SHP77 (cell line): ENCODE measurements around the gene TNFRSF9.
"Not testable (repeated sequence)": the region's sequence is repeated elsewhere in the genome, so short reads cannot be mapped to it uniquely, and the experiment has no call there.

ENCODE experiments used
- DNase-seq, 2 experiments: peaks; one replicate each; lab custom pipeline; 2025; lab: John Stamatoyannopoulos, UW

Gene TNFRSF9

DNA sequence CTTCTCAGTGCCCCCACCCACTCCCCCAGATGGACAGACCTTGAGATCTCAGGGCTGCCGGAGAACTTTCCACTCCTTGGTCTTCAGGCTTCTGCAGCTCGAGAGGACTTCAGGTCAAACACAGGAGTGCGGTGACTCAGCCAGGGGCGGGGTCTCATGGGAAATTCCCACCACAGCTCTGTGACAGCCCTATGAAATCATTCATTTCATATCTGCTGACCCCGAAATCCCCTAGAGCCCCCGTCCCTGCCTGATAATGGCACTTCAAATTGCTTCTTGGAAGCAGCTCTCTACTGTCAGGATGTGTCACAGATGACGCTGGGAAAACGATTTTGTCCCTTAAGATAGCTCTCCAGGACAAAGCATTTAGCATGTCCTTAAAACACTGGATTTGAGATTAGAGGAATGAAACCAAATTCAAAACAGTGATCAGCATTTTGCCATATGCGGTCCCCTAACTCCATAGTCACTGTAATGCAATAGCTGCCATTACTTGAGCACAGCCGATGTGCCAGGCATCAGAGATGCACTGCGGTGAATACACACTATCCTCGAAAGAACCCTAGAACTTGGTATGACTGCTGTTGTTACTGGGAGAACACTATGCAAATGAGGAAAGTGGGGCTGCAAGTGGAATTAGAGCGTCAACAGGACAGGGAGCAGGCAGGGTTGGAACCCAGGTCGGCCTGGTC lies at the start of gene TNFRSF9:
TSS of gene TNFRSF9 (minus strand) at position 95 of the 692 bp plus-strand sequence. CDS start 845 bp downstream, outside the sequence.
- no peak for DNase-seq

- DNase-seq = no peak
These were observed 49.3 kb upstream of the TNFRSF9 start for GRCh38 chr1:7989762-7990428.

DNA sequence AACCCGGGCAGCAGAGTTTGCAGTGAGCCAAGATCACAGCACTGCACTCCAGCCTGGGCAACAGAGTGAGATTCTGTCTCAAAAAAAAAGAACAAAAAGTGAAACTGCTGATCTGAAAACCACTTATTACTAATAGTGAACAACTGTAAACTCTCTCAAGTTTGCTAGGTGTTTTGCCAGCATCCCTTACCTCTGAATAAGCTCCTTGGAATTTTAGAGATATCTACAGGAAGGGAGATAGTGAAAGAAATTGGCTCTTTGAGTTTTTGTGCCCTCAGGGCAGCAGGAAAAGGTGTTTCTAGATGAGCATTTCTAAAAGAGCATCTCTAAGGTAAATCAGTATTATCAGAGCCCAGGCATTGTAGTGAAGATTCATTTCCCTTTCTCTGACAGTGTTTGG lies 47.9 kb upstream of the TNFRSF9 start:
- DNase-seq = no peak

- DNase-seq = no peak
These were observed 46.9 kb upstream of the TNFRSF9 start for GRCh38 chr1:7987528-7987927.

GRCh38 chr1:7985851-7986612 lies 45.4 kb upstream of the TNFRSF9 start:
- no peak for DNase-seq

DNA sequence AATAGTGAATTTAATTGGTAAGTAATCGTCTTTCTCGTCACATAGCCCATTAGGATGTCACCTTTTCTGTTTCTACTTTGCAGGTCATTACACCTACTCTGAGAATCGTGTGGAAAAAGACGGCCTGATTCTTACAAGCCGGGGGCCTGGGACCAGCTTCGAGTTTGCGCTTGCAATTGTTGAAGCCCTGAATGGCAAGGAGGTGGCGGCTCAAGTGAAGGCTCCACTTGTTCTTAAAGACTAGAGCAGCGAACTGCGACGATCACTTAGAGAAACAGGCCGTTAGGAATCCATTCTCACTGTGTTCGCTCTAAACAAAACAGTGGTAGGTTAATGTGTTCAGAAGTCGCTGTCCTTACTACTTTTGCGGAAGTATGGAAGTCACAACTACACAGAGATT lies 44.2 kb upstream of the TNFRSF9 start:
- no peak for DNase-seq

DNA sequence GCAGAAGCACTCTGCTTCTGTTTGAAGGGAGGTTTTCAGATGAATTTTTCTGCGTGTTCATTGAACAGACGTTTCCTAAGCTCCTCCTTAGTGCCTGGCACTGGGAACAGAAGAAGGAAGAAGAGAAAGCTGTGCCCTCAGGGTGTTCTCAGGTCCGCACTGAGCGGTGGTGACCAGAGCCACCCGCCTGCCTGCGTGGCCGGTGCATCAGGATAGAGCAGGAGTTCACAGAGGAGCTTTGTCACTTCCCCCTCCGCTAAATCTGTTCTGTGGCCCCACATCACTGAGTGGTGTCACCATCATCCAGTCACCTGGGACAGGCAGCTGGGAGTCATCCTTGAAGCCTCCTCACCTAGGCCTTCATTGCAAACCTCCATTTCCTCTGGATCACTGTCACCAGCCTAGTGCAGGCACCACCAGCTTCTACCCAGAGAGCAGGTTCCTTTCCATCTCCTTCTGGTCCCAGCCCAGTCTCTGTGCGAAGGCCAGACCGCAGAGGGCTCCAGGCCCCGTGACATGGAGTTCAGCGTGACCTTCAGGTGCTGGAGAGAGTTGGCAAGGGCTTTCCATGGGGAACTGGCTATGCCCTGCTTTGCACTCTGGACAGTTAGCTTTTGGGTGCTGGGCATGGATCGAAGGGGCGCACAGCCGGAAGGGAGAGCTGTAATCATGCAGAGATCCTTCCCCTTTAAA lies 42.6 kb upstream of the TNFRSF9 start:
- no peak for DNase-seq

- no peak for DNase-seq
These were observed 40.3 kb upstream of the TNFRSF9 start for GRCh38 chr1:7980984-7981383.

- peak; percentile 63 to 67 for DNase-seq
These were observed 34.7 kb upstream of the TNFRSF9 start for GRCh38 chr1:7975212-7975865.

GRCh38 chr1:7973086-7973485 lies 32.4 kb upstream of the TNFRSF9 start:
- DNase-seq = no peak

- DNase-seq = no peak
These were observed 31.6 kb upstream of the TNFRSF9 start for GRCh38 chr1:7972285-7972684.

GRCh38 chr1:7971024-7971423 lies 30.4 kb upstream of the TNFRSF9 start:
- DNase-seq = no peak

DNA sequence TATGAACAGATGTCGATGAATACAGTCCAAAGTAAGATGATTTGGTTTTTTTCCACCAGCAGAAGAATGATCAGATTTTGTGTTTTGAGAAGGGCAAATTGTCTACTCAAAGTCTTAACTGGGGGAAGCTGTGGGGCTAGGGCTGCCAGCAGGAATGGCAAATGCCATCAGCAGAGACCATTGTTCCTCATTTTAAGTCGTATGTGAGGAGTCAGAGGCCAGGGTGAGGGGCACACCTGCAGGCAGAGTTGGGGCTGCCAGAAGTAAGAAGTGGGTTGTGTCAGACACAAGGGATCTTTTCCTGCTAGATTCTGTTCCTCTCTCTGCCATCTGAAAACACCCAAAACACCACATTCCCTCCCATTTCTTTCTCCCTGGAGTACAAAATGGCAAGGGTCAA lies 29.6 kb upstream of the TNFRSF9 start:
- DNase-seq = no peak

- no peak for DNase-seq
These were observed 27.0 kb upstream of the TNFRSF9 start for GRCh38 chr1:7967651-7968050.

GRCh38 chr1:7967196-7967595 lies 26.6 kb upstream of the TNFRSF9 start:
- DNase-seq = no peak

GRCh38 chr1:7964476-7964875 lies 23.8 kb upstream of the TNFRSF9 start:
- no peak for DNase-seq

DNA sequence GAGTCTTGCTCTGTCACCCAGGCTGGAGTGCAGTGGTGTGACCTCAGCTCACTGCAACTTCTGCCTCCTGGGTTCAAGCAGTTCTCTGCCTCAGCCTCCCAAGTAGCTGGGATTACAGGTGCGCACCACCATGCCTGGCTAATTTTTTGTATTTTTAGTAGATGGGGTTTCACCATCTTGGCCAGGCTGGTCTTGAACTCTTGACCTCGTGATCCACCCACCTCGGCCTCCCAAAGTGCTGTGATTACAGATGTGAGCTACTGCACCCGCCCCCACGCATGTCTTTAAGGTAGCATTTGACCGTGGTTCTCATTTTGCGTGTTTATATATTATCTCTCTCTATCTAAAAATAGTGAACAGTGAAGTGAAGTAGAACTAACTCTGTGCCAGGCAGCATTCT lies 23.2 kb upstream of the TNFRSF9 start:
- DNase-seq = not testable (repeated sequence)

DNA sequence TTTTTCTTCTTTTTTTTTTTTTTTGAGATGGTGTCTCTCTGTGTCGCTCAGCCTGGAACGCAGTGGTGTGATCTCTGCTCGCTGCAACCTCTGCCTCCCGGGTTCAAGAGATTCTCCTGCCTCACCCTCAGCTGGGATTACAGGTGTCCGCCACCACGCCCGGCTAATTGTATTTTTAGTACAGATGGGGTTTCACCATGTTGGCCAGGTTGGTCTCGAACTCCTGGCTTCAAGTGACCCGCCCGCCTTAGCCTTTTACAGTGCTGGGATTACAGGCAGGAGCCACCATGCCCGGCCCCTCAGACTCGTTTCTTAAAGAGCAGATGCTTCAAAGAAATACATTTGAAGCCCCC lies 22.7 kb upstream of the TNFRSF9 start:
- not testable (repeated sequence) for DNase-seq

- DNase-seq = no peak
These were observed 22.2 kb upstream of the TNFRSF9 start for GRCh38 chr1:7962636-7963377.

- no peak for DNase-seq
These were observed 21.3 kb upstream of the TNFRSF9 start for GRCh38 chr1:7962014-7962335.
